HG03159 (cell line): Measurements from ENCODE around the gene NLRX1.
"Not testable (repeated sequence)": the region's sequence is repeated elsewhere in the genome, so short reads cannot be mapped to it uniquely, and the experiment has no call there.

Experiments
- ATAC-seq: cut with Tn5 transposase; IDR thresholded peaks from one replicate; pipeline ENCODE4 v1.9.1; 2021; ENCODE audit warnings: mild to moderate bottlenecking, moderate library complexity; ENCODE audit not compliant: unreplicated experiment

Gene NLRX1

DNA sequence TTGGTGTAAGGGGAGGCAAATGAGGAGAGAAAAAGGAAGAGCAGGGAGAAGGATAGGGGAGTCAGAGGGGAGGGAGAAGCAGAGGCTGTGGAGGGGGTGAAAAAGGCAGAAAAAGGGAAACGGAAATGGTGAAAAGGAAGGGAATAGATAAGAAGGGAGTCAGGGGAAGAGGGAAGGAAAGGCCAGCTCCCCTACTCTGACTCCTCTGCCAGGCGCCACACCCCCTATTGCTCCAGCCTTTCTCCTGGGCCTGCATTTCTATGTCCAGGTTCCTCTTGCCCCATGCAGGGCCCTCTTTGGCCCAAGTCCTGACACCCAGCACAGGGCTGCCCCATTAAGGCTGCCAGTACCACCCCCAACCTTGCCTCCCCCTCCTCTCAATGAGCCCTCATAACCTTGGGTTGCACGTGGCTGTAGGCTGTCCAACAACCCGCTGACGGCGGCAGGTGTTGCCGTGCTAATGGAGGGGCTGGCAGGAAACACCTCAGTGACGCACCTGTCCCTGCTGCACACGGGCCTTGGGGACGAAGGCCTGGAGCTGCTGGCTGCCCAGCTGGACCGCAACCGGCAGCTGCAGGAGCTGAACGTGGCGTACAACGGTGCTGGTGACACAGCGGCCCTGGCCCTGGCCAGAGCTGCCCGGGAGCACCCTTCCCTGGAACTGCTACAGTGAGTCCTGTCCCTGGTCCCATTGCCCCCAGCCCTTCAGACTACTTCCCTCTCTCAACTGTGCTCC lies 13.3 kb downstream of the NLRX1 start:
- ATAC-seq: no peak

DNA sequence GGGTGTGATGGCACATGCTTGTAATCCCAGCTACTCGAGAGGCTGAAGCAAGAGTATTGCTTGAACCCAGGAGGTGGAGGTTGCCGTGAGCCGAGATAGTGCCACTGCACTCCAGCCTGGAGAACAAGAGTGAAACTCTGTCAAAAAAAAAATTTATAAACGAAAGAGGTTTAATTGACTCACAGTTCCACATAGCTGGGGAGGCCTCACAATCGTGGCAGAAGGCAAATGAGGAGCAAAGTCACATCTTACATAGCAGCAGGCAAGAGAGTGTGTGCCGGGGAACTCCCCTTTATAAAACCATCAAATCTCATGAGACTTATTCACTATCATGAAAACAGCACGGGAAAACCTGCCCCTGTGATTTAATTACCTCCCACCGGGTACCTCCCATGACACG lies 15.9 kb downstream of the NLRX1 start:
- not testable (repeated sequence) for ATAC-seq

DNA sequence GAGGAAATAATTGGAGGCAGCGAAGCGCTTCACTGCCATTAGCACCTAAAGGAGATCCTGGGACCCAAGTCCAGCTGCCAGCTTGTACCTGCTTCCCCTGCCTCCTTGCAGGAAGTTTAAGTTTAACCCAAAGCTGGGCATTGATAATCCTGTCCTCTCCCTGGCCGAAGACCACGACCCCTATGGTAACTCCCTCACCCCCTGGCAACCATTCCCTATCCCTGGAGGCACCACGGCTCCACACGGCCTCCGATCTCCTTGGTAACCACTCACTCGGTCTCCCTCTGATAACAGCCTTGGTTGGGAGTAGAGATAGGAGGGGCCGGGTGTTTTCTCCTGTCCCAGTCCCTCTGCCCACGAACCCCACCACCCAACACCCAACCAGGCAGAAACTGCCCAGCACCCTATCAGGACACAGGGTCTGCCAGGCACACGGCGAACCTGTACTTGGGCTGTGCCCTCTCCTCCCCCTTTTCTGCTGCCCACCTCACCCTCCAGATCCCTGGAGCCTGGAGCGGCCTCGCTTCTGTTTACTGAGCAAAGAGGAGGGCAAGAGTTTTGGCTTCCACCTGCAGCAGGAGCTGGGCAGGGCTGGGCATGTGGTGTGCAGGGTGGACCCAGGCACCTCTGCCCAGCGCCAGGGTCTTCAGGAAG lies 17.6 kb downstream of the NLRX1 start:
- no peak for ATAC-seq

DNA sequence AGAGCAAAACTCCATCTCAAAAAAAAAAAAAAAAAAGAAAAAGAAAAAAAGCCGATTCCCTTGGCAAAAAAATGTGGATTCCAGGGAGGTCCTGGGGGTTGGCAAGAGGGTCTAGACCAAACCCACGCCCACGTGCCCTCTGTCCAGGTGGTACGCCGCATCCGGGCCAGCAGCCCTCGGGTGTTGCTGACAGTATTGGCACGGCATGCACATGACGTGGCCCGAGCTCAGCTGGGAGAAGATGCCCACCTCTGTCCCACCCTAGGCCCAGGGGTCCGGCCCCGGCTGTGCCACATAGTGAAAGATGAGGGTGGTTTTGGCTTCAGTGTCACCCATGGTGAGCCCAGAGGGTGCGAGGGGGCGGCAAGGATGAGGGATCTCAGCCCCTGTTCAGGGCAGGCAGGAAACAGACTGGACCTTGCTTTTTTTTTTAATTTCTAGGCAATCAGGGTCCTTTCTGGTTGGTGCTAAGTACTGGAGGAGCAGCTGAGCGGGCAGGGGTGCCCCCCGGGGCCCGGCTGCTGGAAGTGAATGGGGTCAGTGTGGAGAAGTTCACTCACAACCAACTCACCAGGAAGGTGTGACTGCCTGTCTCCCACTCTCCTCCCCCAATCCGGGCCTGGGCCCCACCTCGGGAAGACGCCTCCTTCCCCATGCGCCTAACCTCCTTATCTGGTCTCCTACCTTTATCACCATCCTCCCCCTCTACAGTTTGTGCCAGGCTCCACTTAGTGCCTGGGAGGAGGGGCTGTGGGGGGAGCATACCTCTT lies 18.8 kb downstream of the NLRX1 start:
- no peak for ATAC-seq

DNA sequence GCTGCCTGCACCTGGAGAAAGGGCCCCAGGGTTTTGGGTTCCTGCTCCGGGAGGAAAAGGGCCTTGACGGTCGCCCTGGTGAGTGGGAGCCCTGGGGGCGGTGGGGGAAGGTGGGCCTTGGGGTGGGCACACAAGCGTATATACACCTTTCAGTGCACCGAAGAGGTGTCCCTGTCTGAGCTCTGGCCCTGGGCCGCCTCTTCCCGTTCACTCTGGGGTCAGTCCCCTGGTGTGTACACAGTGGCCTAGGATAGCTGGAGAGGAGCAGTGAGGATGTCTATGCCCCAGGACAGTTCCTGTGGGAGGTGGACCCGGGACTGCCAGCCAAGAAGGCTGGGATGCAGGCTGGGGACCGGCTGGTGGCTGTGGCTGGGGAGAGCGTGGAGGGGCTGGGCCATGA lies 19.5 kb downstream of the NLRX1 start:
- ATAC-seq: no peak

DNA sequence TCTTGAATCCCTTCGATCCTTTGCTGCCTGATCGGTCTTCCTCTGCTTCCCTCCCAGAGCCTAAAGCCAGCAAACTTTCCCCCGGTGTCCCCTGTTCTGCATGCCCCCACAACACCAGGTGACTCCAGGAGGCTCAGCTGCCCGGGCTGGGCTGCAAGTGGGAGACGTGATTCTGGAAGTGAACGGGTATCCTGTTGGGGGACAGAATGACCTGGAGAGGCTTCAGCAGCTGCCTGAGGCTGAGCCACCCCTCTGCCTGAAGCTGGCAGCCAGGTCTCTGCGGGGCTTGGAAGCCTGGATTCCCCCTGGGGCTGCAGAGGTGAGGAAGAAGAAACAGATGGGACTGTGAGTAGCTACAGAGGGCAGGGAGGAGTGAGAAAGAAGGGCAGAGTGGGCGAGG lies 20.4 kb downstream of the NLRX1 start:
- ATAC-seq: no peak

DNA sequence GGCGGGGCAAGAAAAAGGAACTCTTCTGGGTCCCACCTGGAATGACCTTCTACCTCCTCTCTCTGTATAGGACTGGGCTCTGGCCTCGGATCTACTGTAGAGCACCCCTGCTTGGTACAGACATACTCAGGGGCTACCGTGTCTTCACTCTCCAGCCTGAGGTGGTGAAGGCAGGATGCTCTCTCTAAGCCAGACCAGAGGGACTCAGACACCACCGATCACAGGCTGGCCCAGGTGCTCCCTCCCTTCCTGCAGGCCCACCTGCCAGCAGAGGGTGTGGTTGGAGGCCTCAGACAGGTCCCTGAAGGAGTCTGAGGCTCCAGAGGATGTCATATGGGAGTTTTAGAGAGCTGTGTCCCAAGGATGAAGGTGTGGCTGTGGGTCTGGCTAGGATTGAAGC lies 20.9 kb downstream of the NLRX1 start:
- no peak for ATAC-seq

DNA sequence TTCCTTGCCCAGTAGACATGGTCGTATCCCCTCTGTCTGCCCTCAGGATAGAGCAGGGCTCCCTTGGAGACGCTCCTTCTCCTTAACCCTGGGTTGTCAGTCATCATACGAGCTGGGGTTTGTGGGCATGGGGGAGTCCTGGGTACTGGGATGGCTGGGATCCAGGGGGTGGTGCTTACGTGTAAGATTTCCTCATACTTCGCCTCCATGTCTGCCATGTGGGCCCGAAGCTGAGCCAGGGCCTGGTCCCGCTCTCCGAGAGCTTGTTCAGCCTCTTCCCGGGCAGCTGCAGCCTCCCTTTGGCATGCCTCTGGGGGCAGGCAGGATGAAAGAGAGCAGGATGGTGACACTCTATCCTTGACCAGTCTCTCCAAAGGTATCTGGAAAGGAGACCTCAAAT lies 22.0 kb downstream of the NLRX1 start:
- no peak for ATAC-seq

DNA sequence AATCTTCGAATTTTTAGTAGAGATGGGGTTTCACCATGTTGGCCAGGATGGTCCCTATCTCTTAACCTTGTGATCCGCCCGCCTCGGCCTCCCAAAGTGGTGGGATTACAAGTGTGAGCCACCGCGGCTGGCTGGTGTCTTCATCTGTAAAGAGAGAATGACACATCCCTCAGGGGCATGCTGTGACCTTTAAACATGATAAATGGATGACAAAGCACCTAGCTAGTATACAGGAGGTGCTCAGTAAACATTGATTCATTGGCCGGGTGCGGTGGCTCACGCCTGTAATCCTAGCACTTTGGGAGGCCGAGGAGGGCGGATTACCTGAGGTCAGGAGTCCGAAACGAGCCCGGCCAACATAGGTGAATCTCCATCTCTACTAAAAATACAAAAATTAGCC lies 22.7 kb downstream of the NLRX1 start:
- not testable (repeated sequence) for ATAC-seq

DNA sequence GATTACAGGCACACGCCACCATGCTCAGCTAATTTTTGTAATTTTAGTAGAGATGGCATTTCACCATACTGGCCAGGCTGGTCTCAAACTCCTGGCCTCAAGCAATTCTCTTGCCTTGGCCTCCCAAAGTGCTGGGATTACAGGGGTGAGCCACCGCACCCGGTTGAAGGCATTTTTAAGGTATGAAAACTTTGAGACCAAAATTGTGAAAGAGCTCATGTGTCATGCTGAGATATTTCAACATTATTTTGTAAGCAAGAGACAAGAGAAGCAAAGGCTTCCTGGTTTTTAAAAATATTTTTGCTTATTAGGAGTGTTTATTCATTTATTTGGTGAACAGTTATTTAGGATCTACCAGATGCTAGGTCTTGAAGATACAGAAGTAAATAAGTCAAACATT lies 23.6 kb downstream of the NLRX1 start:
- no peak for ATAC-seq

DNA sequence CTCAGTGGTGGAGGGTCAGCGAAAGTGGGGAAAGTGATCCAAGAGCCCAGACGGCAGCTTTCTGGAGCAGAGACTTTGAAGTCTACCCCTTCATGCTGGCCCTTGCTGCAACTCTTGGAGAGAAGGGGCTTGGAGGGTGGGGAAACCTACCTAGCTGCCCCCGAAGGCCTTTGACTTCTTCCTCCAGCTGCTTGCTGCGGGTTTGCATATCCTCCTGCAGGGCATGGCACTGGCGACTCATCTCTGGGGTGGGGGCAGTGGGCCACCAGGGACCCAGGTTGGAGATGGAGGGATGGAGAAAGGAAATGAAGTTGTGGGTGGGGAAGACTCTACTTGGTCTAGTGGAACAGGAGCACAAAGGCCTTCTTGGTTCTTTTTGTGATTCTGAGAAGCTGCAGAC lies 24.5 kb downstream of the NLRX1 start:
- no peak for ATAC-seq

DNA sequence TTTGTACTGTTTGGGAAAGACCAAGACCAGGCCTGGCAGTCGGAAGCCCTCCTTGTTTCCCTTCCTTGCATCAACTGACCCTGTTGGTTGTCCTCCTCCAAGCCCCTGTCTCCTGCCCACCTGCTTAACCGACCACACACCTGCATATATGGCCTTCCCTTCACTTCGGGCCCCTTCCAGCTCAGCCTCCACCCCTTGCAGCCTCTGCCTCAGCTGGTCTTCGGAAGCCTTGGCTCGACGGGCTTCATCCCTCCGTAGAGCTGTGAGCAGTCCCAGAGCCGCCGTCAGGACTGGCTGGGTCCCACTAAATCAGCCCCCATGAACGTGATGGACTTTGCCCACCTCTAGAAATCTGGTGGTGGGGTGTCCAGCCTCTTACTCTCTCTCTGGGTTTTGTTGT lies 25.1 kb downstream of the NLRX1 start:
- no peak for ATAC-seq

DNA sequence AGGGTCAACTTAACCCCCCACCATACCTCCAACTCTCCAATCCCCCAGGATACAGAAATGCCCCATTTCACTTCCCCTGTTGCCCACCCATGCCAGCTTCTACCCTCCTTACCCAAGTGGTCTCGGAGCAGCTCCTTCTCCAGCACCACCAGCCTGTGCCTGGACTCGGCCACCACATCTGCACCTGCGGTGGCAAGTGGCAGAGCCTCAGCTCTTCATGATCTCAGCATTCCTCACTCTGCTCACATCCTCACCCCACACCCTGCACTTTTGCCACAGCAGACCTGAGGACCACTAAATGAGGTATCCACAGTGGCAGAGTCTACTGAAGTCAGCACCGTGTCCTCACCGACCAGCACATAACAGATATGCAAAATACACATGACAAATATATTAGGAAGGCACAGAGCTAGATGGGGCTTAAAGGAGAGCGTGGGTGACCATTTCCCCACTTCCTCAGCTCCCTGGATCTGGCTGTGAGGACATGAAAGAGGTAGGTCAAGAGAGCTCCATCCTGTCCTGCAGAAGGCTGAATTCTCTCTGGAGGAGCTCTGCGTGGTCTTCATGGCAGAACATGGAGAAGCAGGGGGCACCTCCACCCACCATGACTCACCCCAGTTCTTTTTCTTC lies 26.4 kb downstream of the NLRX1 start:
- no peak for ATAC-seq

DNA sequence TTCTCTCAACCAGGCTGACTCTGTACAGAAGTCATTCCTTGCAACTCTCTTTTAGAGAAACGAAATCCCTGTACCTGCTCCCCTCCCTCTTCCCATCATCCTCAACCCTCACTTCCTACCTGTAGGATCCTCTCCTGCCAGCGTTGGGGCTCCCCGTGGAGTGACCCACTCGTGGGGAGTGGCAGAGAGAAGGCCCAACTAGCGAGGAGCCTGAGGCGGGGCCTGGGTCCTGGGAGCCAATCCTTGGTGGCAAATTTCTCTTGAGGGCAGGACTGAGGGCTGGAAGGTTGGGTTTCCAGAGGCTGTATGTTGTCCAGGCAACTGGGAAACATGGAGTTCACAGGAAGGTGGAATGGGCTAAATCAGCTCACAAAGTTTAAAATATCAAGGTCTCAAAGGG lies 27.2 kb downstream of the NLRX1 start:
- ATAC-seq: no peak

DNA sequence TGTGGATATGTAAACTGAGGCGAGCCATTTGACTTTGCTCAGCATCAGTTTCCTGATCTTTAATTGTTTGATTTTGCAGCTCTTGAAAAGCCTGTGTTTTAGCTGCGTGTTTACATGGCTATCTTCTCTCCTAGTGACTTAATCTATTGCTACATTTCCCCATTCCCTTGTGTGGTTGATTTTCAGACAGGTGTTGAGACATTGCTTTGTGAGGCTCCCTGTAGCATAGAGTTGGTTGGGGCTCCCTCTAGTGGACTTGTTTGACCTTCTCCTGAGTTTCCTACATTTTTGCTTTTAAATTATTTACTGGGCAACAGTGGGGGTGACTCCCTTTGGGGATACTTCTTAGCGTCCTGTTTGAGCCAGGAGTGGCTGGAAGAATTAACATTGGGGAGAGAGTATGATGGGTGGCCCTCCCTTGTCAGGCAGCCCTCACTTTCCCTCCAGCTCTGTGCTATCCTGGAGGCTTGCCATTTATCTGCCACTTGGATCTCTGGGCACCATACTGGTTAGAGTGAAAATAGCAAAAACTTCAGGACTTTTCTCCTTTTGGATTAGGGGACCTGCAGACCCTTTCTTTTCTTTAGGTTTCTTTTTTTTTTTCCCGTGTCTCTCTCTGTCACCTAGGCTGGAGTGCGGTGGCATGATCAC lies 28.4 kb downstream of the NLRX1 start:
- peak; percentile 75 for ATAC-seq

DNA sequence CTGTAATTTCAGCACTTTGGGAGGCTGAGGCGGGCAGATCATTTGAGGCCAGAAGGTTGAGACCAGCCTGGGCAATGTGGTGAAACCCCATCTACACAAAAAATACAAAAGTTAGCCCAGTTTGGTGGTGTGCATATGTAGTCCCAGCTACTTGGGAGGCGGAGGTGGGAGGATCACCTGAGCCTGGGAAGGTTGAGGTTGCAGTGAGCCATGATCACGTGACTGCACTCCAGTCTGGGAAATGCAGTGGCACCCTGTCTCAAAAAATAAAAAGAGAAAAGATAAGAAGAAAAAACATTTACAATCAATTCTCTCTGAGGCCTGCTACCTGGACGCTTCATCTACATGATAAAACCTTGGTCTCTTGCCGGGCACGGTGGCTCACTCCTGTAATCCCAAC lies 30.4 kb downstream of the NLRX1 start:
- ATAC-seq: no peak

DNA sequence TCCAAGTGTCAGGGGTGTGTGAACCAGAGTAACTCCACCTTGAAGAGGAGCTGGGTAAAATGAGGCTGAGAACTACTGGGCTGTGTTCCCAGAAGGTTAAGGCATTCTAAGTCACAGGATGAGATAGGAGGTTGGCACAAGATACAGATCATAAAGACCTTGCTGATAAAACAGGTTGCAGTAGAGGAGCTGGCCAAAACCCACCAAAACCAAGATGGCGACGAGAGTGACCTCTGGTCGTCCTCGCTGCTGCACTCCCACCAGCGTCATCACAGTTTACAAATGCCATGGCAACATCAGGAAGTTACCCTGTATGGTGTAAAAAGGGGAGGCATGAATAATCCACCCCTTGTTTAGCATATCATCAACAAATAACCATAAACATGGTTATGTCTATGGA lies 32.7 kb downstream of the NLRX1 start:
- not testable (repeated sequence) for ATAC-seq

DNA sequence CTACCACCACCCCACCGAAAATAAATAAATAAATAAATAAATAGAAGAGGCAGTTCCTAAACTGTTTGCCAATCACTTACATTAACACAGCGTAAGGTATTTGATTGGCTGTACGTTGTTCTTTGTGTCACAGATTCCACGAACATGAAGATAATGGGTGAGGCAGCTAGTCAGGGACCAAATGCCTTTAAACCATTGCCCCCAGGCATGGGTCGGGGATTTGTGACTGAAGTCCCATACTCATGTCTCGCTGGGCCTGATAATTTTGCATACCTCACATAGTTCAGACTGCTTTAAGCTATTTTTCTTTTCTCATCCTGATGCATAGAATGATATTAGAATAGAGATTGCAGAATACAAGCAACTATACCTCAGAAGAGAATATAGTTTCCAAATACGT lies 34.0 kb downstream of the NLRX1 start:
- no peak for ATAC-seq

DNA sequence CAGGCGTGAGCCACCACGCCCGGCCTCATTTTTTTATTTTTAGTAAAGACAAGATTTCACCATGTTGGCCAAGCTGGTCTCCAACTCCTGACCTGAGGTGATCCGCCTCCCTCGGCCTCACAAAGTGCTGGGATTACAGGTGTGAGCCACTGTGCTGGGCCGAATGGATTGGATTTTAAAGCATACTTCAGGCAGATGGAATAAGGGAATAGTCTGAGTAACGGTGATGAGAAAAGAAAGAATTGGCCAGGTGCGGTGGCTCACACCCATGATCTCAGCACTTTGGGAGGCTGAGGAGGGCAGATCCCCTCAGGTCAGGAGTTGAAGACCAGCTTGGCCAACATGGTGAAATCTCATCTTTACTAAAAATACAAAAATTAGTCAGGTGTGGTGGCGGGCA lies 35.5 kb downstream of the NLRX1 start:
- no peak for ATAC-seq

DNA sequence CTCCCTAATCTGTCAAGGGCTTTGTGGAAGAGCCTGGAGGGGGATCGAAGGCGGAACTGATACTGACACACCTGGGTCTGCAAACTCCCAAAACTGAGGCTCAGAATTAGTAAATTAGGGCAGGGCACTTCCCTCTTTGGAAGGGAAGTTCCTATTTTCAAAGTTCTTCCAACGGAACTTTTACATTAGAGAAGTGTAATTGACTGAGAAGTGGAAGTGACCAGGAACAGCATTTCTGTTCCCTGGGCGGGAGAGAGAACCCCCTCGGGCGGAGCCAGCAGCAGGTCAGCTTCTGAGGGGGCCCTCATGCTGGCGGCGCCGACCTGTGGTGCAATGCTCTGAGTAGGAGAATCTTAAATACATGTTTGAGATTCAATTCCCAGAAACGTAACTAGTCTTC lies 36.6 kb downstream of the NLRX1 start:
- ATAC-seq: no peak
